Fibroblast of gingiva (primary cell): ENCODE measurements around the gene RTN3.

Experiments
- DNase-seq: peaks from one replicate; pipeline ENCODE4 v3.0.0-alpha.2; 2011; ENCODE audit warnings: low read depth

RTN3 gene

DNA sequence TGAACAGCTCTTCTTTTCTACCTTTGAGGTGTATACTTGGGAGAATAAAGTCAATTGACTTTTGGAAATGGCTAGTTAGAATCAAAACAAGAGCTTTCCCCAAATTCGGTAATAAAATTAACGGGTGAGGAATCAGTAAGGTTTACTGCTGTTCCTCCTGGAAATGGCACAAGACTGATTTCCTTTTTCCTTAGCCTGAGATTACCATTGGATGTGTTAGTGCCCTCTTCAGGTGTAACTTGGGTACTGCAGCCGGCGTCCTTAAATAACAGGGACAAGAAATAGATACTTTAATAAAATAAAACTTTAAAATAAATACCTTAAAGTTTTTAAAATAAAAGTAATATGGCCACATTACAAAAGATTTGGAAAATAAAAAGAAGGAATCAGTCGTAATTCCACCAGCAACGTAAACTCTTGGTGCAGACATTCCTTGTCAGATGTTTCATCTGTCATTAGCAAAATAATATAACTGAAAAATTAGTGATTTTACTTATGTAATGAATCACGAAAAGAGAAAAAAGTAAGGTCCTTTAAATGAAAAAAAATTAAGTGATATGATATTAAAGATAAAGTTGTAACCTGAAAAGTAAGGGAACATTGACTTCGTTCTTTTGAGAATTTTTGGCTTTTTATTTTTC lies 57.5 kb downstream of the RTN3 start:
- DNase-seq, result peak; percentile 74

DNA sequence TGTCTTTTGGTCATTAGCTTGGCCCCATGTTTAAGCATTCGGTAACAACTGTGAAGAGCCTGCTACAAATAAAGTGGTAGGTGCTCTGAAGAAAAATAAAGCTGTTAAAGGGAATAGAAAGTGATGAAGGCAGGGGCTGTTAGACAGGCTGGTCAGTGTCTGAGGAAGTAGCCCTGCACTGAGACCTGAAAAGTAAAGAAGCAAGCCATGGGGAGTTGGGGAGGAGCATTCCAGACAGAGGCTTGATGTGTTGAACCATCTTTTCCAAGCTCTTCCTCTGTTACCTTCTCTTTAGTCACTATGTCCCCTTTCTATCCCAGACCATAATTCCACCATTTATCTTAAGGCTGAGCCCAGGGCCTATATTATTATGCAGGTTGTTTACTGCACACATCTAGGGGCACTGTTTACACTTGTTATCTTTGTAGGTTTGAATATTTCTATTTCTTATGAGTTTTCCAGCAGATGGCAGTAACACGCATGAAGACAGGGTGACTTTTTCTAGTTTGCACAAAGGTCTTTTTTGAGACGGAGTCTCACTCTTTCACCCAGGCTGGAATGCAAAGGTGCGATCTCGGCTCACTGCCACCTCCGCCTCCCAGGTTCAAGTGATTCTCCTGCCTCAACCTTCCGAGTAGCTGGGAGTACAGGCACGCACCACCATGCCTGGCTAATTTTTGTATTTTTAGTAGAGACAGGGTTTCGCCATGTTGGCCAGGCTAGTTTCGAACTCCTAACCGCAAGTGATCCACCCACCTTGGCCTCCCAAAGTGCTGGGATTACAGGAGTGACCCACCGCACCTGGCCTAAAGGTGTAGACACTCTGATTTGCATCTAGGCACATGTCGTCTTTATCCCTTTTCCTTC lies 64.2 kb downstream of the RTN3 start:
- DNase-seq, result no peak

- peak; percentile 56 for DNase-seq
Observed at GRCh38 chr11:63747011-63747410, 65.7 kb downstream of the RTN3 start.

GRCh38 chr11:63749624-63750023 lies 68.3 kb downstream of the RTN3 start:
- no peak for DNase-seq

DNA sequence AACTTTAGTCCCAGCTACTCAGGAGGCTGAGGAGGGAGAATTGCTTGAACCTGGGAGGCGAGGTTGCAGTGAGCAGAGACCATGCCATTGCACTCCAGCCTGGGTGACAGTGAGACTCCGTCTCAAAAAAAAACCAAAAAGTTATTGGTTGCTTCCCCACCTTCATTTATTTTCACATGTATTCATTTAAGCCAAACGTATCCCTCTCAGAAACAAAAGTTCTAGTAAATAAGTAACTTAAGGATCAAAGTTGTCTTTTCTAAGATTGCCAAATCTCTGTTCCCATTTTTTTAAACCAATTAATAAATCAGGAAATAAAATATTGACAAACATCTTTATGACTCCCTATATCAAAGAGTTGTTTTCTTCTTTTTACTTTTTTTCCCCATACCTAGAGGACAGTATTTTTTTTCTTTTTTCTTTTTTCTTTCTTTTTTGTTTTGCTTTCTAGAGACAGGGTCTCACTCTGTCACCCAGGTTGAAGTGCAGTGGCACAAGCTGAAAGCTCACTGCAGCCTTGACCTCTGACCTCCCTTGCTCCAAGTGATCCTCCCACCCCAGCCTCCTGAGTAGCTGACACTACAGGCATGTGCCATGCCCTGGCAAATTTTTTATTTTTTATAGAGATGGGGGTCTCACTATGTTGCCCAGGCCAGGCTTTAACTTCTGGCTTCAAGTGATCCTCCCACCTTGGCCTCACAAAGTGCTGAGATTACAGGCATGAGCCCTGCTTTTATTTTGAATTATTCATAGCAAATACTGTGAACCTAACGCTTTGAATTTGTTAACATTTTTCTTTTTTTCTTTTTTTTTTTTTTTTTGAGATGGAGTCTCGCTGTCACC lies 75.8 kb downstream of the RTN3 start:
- no peak for DNase-seq

GRCh38 chr11:63760487-63761079 lies 79.3 kb downstream of the RTN3 start:
- no peak for DNase-seq

- no peak for DNase-seq
Observed at GRCh38 chr11:63761188-63761587, 79.9 kb downstream of the RTN3 start.

GRCh38 chr11:63761931-63762653 lies 80.8 kb downstream of the RTN3 start:
- no peak for DNase-seq

GRCh38 chr11:63762654-63763495 lies 81.6 kb downstream of the RTN3 start:
- peak; percentile 27 for DNase-seq

- no peak for DNase-seq
Observed at GRCh38 chr11:63763496-63764339, 82.4 kb downstream of the RTN3 start.

DNA sequence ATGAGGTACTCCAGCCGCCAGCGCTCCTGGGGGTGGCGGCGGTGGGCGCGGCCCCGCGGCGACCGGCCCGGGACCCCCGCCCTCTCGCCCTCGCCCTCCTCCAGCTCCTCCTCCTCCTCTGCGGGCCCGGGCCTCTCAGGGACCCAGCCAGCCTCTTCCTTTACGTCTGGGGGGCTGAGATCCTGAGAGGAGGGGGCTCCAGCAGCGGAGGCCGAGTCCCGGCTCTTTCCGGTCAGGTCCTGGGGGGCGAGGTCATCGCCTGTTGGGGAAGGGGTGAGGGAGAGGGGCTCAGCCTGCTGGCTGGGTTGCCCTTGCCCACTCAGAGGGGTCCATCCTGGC lies 83.0 kb downstream of the RTN3 start:
- no peak for DNase-seq

GRCh38 chr11:63764679-63765647 lies 83.7 kb downstream of the RTN3 start:
- no peak for DNase-seq

DNA sequence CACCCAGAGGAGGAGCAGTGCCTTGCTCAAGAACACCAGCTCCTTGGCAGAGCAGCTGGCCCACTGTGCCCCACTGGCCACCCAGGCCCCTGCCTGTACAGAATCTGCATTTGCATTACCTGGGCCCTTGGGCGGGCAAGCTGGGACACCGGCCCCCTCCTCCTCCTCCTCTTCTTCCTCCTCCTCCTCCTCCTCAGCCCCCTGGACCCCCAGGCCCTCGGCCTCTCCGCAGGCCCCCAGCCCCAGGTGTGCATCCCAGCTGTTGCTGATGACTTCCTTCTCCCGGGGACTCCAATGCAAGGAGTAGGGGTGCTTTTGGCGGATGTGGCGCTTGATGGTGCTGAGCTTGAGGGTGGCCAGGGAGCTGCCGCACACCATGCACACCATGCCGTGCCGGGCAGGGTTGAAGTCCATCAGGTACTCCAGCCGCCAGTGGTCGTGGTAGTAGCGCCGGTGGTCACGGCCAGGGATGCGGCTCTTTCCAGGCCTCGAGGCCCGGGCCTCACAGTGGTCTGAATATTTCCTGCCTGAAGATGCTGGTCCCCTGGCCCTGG lies 84.5 kb downstream of the RTN3 start:
- no peak for DNase-seq

DNA sequence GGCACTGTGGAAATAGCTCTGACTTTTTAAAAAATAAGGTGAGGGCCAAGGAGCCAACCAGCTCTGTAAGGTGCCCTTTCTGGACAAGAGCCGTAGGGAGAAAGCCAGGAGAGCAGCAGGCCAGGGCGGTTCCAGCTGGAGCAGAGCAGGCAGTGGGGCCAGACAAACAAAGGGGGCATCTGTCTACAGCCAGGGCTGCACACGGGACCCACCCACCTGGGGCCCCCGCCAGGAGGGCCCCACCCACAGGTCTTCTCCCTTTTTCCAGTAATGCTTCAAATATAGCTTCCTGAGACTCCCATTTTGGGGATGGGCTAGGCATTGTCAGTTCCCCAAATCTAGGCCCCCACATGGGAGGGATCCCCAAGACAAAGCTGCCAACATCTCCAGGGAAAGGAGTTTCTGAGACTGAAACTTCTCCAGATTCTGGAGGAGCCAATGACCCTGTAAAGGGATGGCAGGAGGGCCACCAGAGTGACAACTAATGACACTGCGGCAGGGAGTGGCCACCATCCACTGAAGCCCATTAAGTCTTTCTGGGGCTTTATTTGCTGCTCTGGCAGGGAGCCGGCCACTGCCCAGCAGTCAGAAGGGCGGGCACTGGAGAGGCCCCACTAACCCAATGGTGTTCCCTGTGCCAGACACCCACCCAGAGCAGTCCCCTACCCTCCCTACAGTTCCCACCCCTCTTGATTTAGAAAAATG lies 85.4 kb downstream of the RTN3 start:
- DNase-seq, result no peak

DNA sequence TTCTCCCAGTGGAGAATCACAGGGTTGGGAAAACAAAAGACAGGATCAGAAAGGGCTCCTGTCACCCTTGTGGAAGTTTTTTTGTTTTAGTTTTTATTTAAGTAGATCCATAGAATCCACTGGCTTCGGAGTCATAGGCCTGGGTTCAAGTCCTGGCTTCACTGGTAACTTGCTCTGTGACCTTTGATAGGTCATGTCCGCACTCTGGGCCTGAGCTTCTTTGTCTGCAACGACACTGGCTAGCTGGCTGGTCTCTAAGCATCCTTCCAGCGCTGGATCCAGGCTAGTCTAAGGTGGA lies 85.9 kb downstream of the RTN3 start:
- no peak for DNase-seq

DNA sequence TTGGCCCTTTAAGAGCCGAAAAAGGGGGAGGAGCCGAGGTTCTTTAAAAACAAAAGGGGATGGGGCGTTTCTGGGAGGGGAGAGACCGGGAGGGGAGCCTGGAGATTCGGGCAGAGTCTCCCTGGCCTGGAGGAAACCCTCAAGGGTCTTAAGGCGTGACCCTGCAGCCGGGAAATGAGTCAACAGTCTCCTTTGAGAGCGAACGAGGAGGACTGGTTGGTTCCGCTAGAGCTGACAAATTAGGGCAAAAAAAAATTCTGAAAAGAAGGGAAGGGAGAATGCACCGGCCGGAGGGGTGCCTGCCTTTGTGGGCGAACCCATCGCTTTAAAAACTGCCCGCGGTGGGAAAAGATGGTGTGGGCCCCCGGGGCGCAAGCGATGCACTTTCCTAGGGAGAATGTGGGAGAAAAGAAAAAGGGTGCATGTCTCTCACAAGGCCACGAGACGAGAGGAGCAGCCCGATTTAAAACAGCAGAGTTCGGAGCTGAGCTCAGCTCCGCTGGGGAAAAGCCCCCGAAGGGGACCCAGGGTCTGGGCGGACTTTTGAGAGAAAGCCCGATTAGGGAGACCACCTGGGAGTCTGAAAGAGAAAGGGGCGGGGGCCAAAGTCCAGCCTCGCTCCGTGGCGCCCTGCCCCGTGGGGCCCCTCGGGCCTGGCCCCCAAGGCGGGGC lies 86.4 kb downstream of the RTN3 start:
- DNase-seq, result peak; percentile 69
